Sigmoid colon (tissue), 4 donors: ENCODE measurements around the gene PCK1.

Experiments used
- CTCF ChIP-seq, 4 experiments: fragments of 450-650 bp in 3 of 4; fragments of 200-600 bp in 1 of 4; IDR thresholded peaks; one replicate each; pipeline ENCODE4 v1.5.1; 2016 to 2019; ENCODE audit warnings: antibody characterized with exemption in 4 of 4, mild to moderate bottlenecking in 3 of 4, moderate library complexity in 2 of 4
- EP300 ChIP-seq, 4 donors: sonication (generic); formaldehyde crosslinking; IDR thresholded peaks; one replicate each; pipeline ENCODE4 v1.6.1; 2017; ENCODE audit warnings: antibody characterized with exemption in 4 of 4
- POLR2A ChIP-seq, 2 donors: fragments of 450-650 bp; IDR thresholded peaks; one replicate each; pipeline ENCODE4 v1.6.1; 2016; ENCODE audit warnings: antibody characterized with exemption in 2 of 2, mild to moderate bottlenecking in 2 of 2, moderate library complexity in 2 of 2
- POLR2AphosphoS5 ChIP-seq, 4 donors: sonication (generic); formaldehyde crosslinking; IDR thresholded peaks; one replicate each; pipeline ENCODE4 v1.6.1; 2017; ENCODE audit warnings: antibody characterized with exemption in 4 of 4

- TF ChIP-seq CTCF (IDR thresholded peaks at IDR 0.05): no peak
- no peak for TF ChIP-seq POLR2AphosphoS5 (IDR thresholded peaks at IDR 0.05)
- no peak for TF ChIP-seq POLR2A (IDR thresholded peaks at IDR 0.05)
- TF ChIP-seq EP300 (IDR thresholded peaks at IDR 0.05): no peak
Measured at GRCh38 chr20:57556980-57557274, 4.0 kb upstream of the PCK1 start.
